K562 (cell line): ENCODE data around the gene SRP54. TPM values are rescaled to one million over a fixed set of nuclear protein-coding genes. Genes with fewer than 3 reads are reported as not detected.

Source experiments
- ATF1 ChIP-seq, 2 experiments: fragments of 450-650 bp in 1 of 2; IDR thresholded peaks; 2 replicates each; pipeline ENCODE4 v1.6.1; 2016; ENCODE audit warnings: missing compliant biosample characterization in 1 of 2, missing genetic modification characterization in 1 of 2
- GTF2B ChIP-seq: IDR thresholded peaks from 2 replicates; pipeline ENCODE4 v1.6.1; 2011; ENCODE audit not compliant: insufficient read length; ENCODE audit errors: extremely low read depth
- KLF10 ChIP-seq: fragments of 250-450 bp; sonication (Bioruptor Pico); IDR thresholded peaks from 2 replicates; pipeline ENCODE4 v1.6.1; 2021; ENCODE audit warnings: matching md5 sums
- PCBP1 ChIP-seq: fragments of 200-400 bp; formaldehyde crosslinking; IDR thresholded peaks from 2 replicates; pipeline ENCODE4 v1.6.1; 2018; ENCODE audit warnings: mild to moderate bottlenecking, low read depth, low read length; ENCODE audit not compliant: poor library complexity, severe bottlenecking
- PHTF2 ChIP-seq: fragments of 250-450 bp; sonication (Bioruptor Pico); IDR thresholded peaks from 2 replicates; pipeline ENCODE4 v1.5.0; 2021; ENCODE audit warnings: mild to moderate bottlenecking
- SP1 ChIP-seq: sonication (generic); formaldehyde crosslinking; IDR thresholded peaks from 2 replicates; pipeline ENCODE4 v1.8.1; 2022; ENCODE audit warnings: mild to moderate bottlenecking, missing genetic modification reagents
- TAL1 ChIP-seq: fragments of 450-650 bp; IDR thresholded peaks from 2 replicates; pipeline ENCODE4 v1.6.1; 2016; ENCODE audit warnings: mild to moderate bottlenecking
- ZBTB1 ChIP-seq: sonication (generic); formaldehyde crosslinking; IDR thresholded peaks from 2 replicates; pipeline ENCODE4 v1.8.1; 2023; ENCODE audit warnings: missing genetic modification reagents, low read depth, mild to moderate bottlenecking, borderline replicate concordance
- ZC3H11A ChIP-seq: IDR thresholded peaks from 2 replicates; pipeline ENCODE4 v1.6.1; 2012; ENCODE audit warnings: low read depth, low read length, improper control_type of control experiment
- ZNF212 ChIP-seq: fragments of 450-650 bp; formaldehyde crosslinking; IDR thresholded peaks from 2 replicates; pipeline ENCODE4 v1.4.0; 2020; ENCODE audit warnings: mild to moderate bottlenecking
- ZNF24 ChIP-seq: fragments of 450-650 bp; IDR thresholded peaks from 2 replicates; pipeline ENCODE4 v1.6.1; 2016
- ZNF274 ChIP-seq: IDR thresholded peaks from 2 replicates; pipeline ENCODE4 v1.6.1; 2011; ENCODE audit warnings: low read depth, mild to moderate bottlenecking, low read length, moderate library complexity, borderline replicate concordance
- ZNF3 ChIP-seq: fragments of 250-450 bp; sonication (Bioruptor Pico); IDR thresholded peaks from 2 replicates; pipeline ENCODE4 v1.5.0; 2021; ENCODE audit warnings: mild to moderate bottlenecking, moderate library complexity
- ZNF668 ChIP-seq: fragments of 250-450 bp; sonication (Bioruptor Pico); IDR thresholded peaks from 2 replicates; pipeline ENCODE4 v1.8.0; 2022; ENCODE audit warnings: mild to moderate bottlenecking, inconsistent platforms
- polyA plus RNA-seq, 8 experiments: library from polyadenylated mRNA; depleted of rRNA in 4 of 8; stranded (reverse) in 5 of 8; unstranded in 3 of 8; fragments of >200 nt; fragmentation: Nextera tagmentation in 2 of 8; fragmentation: Illumina TruSeq in 1 of 8; extraction: Ambion mirVana in 2 of 8; extraction: Trizol in 1 of 8; gene quantifications; 2 replicates each; pipeline versions ENCODE4 v1.2.1 to v1.2.3, GENCODE V29; 2011 to 2014; ENCODE audit warnings: inconsistent platforms in 1 of 8, missing spikeins in 1 of 8
- total RNA-seq, 7 experiments: library from RNA; depleted of rRNA in 6 of 7; stranded (reverse); fragments of >200 nt in 6 of 7; fragmentation: Illumina TruSeq in 2 of 7; extraction: Trizol in 2 of 7; gene quantifications; 2 replicates each; pipeline versions ENCODE4 v1.2.1 to v1.2.3, GENCODE V29; 2011 to 2021; ENCODE audit warnings: low replicate concordance in 1 of 7
- TF ChIP-seq, protein P1 (sequence below): fragments of 200-600 bp; sonication (generic); IDR thresholded peaks from one replicate; pipeline ENCODE4 v1.6.1; 2012; ENCODE audit warnings: mild to moderate bottlenecking, low read depth, low read length, inconsistent platforms
- TF ChIP-seq, protein P2 (sequence below), 2 experiments: fragments of 450-650 bp; IDR thresholded peaks; 2 replicates each; pipeline ENCODE4 v1.6.1; 2016

Gene SRP54
- total and polyA plus RNA-seq, 9 of the 15 experiments (the other 6 are each of a cell fraction or from before 2014, with no cell fraction given) = 28.6 to 69.8 (median 51.7) TPM

- TF ChIP-seq, protein P1, sequence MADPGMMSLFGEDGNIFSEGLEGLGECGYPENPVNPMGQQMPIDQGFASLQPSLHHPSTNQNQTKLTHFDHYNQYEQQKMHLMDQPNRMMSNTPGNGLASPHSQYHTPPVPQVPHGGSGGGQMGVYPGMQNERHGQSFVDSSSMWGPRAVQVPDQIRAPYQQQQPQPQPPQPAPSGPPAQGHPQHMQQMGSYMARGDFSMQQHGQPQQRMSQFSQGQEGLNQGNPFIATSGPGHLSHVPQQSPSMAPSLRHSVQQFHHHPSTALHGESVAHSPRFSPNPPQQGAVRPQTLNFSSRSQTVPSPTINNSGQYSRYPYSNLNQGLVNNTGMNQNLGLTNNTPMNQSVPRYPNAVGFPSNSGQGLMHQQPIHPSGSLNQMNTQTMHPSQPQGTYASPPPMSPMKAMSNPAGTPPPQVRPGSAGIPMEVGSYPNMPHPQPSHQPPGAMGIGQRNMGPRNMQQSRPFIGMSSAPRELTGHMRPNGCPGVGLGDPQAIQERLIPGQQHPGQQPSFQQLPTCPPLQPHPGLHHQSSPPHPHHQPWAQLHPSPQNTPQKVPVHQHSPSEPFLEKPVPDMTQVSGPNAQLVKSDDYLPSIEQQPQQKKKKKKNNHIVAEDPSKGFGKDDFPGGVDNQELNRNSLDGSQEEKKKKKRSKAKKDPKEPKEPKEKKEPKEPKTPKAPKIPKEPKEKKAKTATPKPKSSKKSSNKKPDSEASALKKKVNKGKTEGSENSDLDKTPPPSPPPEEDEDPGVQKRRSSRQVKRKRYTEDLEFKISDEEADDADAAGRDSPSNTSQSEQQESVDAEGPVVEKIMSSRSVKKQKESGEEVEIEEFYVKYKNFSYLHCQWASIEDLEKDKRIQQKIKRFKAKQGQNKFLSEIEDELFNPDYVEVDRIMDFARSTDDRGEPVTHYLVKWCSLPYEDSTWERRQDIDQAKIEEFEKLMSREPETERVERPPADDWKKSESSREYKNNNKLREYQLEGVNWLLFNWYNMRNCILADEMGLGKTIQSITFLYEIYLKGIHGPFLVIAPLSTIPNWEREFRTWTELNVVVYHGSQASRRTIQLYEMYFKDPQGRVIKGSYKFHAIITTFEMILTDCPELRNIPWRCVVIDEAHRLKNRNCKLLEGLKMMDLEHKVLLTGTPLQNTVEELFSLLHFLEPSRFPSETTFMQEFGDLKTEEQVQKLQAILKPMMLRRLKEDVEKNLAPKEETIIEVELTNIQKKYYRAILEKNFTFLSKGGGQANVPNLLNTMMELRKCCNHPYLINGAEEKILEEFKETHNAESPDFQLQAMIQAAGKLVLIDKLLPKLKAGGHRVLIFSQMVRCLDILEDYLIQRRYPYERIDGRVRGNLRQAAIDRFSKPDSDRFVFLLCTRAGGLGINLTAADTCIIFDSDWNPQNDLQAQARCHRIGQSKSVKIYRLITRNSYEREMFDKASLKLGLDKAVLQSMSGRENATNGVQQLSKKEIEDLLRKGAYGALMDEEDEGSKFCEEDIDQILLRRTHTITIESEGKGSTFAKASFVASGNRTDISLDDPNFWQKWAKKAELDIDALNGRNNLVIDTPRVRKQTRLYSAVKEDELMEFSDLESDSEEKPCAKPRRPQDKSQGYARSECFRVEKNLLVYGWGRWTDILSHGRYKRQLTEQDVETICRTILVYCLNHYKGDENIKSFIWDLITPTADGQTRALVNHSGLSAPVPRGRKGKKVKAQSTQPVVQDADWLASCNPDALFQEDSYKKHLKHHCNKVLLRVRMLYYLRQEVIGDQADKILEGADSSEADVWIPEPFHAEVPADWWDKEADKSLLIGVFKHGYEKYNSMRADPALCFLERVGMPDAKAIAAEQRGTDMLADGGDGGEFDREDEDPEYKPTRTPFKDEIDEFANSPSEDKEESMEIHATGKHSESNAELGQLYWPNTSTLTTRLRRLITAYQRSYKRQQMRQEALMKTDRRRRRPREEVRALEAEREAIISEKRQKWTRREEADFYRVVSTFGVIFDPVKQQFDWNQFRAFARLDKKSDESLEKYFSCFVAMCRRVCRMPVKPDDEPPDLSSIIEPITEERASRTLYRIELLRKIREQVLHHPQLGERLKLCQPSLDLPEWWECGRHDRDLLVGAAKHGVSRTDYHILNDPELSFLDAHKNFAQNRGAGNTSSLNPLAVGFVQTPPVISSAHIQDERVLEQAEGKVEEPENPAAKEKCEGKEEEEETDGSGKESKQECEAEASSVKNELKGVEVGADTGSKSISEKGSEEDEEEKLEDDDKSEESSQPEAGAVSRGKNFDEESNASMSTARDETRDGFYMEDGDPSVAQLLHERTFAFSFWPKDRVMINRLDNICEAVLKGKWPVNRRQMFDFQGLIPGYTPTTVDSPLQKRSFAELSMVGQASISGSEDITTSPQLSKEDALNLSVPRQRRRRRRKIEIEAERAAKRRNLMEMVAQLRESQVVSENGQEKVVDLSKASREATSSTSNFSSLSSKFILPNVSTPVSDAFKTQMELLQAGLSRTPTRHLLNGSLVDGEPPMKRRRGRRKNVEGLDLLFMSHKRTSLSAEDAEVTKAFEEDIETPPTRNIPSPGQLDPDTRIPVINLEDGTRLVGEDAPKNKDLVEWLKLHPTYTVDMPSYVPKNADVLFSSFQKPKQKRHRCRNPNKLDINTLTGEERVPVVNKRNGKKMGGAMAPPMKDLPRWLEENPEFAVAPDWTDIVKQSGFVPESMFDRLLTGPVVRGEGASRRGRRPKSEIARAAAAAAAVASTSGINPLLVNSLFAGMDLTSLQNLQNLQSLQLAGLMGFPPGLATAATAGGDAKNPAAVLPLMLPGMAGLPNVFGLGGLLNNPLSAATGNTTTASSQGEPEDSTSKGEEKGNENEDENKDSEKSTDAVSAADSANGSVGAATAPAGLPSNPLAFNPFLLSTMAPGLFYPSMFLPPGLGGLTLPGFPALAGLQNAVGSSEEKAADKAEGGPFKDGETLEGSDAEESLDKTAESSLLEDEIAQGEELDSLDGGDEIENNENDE = no peak
- TF ChIP-seq ZNF24 = peak; percentile 81
- no peak for TF ChIP-seq GTF2B
- TF ChIP-seq ZNF3 (CRISPR knock-in tag) = no peak
- no peak for TF ChIP-seq KLF10 (CRISPR knock-in tag)
- no peak for TF ChIP-seq TAL1
- TF ChIP-seq, protein P2, sequence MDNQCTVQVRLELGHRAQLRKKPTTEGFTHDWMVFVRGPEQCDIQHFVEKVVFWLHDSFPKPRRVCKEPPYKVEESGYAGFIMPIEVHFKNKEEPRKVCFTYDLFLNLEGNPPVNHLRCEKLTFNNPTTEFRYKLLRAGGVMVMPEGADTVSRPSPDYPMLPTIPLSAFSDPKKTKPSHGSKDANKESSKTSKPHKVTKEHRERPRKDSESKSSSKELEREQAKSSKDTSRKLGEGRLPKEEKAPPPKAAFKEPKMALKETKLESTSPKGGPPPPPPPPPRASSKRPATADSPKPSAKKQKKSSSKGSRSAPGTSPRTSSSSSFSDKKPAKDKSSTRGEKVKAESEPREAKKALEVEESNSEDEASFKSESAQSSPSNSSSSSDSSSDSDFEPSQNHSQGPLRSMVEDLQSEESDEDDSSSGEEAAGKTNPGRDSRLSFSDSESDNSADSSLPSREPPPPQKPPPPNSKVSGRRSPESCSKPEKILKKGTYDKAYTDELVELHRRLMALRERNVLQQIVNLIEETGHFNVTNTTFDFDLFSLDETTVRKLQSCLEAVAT (IDR thresholded peaks at IDR 0.05) = no peak
- TF ChIP-seq PHTF2 = no peak
- no peak for TF ChIP-seq ZBTB1 (CRISPR knock-in tag)
- TF ChIP-seq ZNF274 = no peak
- no peak for TF ChIP-seq PCBP1
- no peak for TF ChIP-seq ATF1 (CRISPR knock-in tag; IDR thresholded peaks at IDR 0.05)
- peak; percentile 95 for TF ChIP-seq ATF1 (tag; IDR thresholded peaks at IDR 0.05)
- TF ChIP-seq ZNF668 (CRISPR knock-in tag) = no peak
- no peak for TF ChIP-seq ZC3H11A
- no peak for TF ChIP-seq ZNF212 (CRISPR knock-in tag)
- peak; percentile 84; the same call in 1 of the 2 replicates for TF ChIP-seq SP1 (CRISPR knock-in tag)
Measured at GRCh38 chr14:34982421-34983147, at the start of gene SRP54 (continued).
